SH-SY5Y (cell line): ENCODE measurements around the gene SMTNL2.

Source experiments
- GATA2 ChIP-seq: IDR thresholded peaks from 2 replicates; pipeline ENCODE4 v1.6.1; 2011; ENCODE audit warnings: mild to moderate bottlenecking, low read depth, low read length
- GATA3 ChIP-seq: IDR thresholded peaks from 2 replicates; pipeline ENCODE4 v1.6.1; 2011; ENCODE audit warnings: low read depth, mild to moderate bottlenecking, low read length, moderate library complexity

- TF ChIP-seq GATA2 = no peak
- no peak for TF ChIP-seq GATA3
Measured at GRCh38 chr17:4537451-4538235, 46.7 kb upstream of the SMTNL2 start.
